Hepatocyte (in vitro differentiated cells): ENCODE data around the gene CBFA2T3.

ENCODE experiments used
- EZH2phosphoT487 ChIP-seq: fragments of 200-600 bp; sonication (generic); IDR thresholded peaks from one replicate; pipeline ENCODE4 v1.6.1; 2018; ENCODE audit warnings: antibody characterized with exemption, mild to moderate bottlenecking, low read depth, moderate library complexity; ENCODE audit not compliant: unreplicated experiment, severe bottlenecking
- TF ChIP-seq, protein P1 (sequence below): fragments of 200-600 bp; sonication (generic); IDR thresholded peaks from 2 replicates; pipeline ENCODE4 v1.5.1; 2016; ENCODE audit warnings: antibody characterized with exemption, mild to moderate bottlenecking; ENCODE audit not compliant: poor library complexity

DNA sequence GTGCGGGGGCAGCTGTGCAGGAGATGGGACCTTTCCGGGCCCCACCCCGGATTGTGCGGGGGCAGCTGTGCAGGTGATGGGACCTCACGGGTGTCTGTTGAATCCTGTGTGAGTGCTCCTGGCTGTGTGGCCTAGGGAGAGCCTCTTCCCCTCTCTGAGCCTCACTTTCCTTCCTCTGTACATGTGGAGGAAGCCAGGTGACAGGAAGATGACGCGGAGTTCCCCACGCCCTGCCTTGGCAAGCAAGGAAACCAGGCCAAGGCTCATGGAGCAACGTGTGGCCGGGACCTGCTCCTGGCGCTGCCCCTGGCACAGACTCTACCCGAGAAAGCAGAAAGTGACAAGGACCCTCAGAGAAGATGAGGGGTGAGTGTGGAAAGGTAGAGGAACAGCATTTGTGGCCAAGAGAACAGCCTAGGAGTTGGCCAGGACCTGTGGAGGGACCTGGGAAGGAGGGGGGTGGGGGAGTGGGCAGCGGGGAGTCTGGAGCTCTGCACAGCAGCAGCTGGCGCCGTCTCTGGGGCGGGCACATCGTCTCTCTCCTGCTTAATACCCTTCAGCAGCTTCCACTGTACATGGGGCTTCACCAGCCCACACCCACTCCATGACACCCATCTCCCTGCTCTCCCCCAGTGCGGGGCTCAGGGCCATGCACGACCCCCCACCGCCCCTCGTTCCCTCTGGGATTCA, 72.2 kb downstream of the CBFA2T3 start:
- TF ChIP-seq, protein P1, sequence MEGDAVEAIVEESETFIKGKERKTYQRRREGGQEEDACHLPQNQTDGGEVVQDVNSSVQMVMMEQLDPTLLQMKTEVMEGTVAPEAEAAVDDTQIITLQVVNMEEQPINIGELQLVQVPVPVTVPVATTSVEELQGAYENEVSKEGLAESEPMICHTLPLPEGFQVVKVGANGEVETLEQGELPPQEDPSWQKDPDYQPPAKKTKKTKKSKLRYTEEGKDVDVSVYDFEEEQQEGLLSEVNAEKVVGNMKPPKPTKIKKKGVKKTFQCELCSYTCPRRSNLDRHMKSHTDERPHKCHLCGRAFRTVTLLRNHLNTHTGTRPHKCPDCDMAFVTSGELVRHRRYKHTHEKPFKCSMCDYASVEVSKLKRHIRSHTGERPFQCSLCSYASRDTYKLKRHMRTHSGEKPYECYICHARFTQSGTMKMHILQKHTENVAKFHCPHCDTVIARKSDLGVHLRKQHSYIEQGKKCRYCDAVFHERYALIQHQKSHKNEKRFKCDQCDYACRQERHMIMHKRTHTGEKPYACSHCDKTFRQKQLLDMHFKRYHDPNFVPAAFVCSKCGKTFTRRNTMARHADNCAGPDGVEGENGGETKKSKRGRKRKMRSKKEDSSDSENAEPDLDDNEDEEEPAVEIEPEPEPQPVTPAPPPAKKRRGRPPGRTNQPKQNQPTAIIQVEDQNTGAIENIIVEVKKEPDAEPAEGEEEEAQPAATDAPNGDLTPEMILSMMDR = no peak
- TF ChIP-seq EZH2phosphoT487 = no peak
